PC-9 (cell line): ENCODE data around the gene ITPRIPL1. TPM values are rescaled to one million over a fixed set of nuclear protein-coding genes. Genes with fewer than 3 reads are reported as not detected.

ENCODE experiments used
- BruUV-seq: library from RNA; stranded (reverse); fragments of 400-500 nt; replicated peaks from 2 replicates; lab custom pipeline; 2021; lab: Mats Ljungman, UMichigan
- CTCF ChIA-PET: fragments of 300-600 bp; sonication (Branson Sonifier 250); formaldehyde crosslinking; loops from one replicate; lab custom pipeline; 2022; ENCODE audit warnings: antibody characterized with exemption; lab: Charles Lee
- POLR2A ChIA-PET: fragments of 300-600 bp; sonication (Branson Sonifier 250); formaldehyde crosslinking; loops from one replicate; lab custom pipeline; 2022; ENCODE audit warnings: antibody characterized with exemption; ENCODE audit not compliant: unreplicated experiment; lab: Charles Lee
- DNase-seq, 2 experiments: peaks; one replicate each; pipeline versions ENCODE4 v3.0.0 to v3.0.0-alpha.2; 2015 to 2022; ENCODE audit warnings: mixed read lengths in 1 of 2
- H2AFZ ChIP-seq: fragments of 200-600 bp; sonication (generic); 2 replicates; pipeline ENCODE4 v1.8.1; 2017; ENCODE audit warnings: antibody characterized with exemption
- H3F3A ChIP-seq: fragments of 200-600 bp; sonication (generic); 2 replicates; pipeline ENCODE4 v1.8.1; 2017; ENCODE audit warnings: antibody characterized with exemption, mild to moderate bottlenecking, low read depth; ENCODE audit not compliant: insufficient read depth
- H3K27ac ChIP-seq: fragments of 200-600 bp; sonication (generic); 2 replicates; pipeline ENCODE4 v1.6.1; 2016; ENCODE audit warnings: mixed run types
- H3K27me3 ChIP-seq: fragments of 200-600 bp; sonication (generic); 2 replicates; pipeline ENCODE4 v1.6.1; 2016; ENCODE audit warnings: low read depth, mixed run types; ENCODE audit not compliant: insufficient read depth
- H3K36me3 ChIP-seq: fragments of 200-600 bp; sonication (generic); 2 replicates; pipeline ENCODE4 v1.6.1; 2016; ENCODE audit warnings: low read depth, mixed run types
- H3K4me1 ChIP-seq: fragments of 200-600 bp; sonication (generic); replicated peaks from 2 replicates; pipeline ENCODE4 v1.6.1; 2016; ENCODE audit warnings: mixed run types; ENCODE audit not compliant: insufficient read depth
- H3K4me2 ChIP-seq: fragments of 200-600 bp; sonication (generic); 2 replicates; pipeline ENCODE4 v1.6.1; 2017; ENCODE audit warnings: mixed run types
- H3K4me3 ChIP-seq: fragments of 200-600 bp; sonication (generic); 2 replicates; pipeline ENCODE4 v1.6.1; 2016; ENCODE audit warnings: mixed run types
- H3K79me2 ChIP-seq: fragments of 200-600 bp; sonication (generic); 2 replicates; pipeline ENCODE4 v1.6.1; 2017; ENCODE audit warnings: low read depth, mixed run types
- H3K9me2 ChIP-seq: fragments of 200-600 bp; sonication (generic); 2 replicates; pipeline ENCODE4 v1.8.1; 2017; ENCODE audit warnings: mild to moderate bottlenecking; ENCODE audit not compliant: insufficient read depth
- H3K9me3 ChIP-seq: fragments of 200-600 bp; sonication (generic); 2 replicates; pipeline ENCODE4 v1.8.1; 2016; ENCODE audit warnings: low read depth; ENCODE audit not compliant: insufficient read depth
- H4K20me1 ChIP-seq: fragments of 200-600 bp; sonication (generic); 2 replicates; pipeline ENCODE4 v1.8.1; 2017; ENCODE audit not compliant: insufficient read depth
- EZH2 ChIP-seq: fragments of 200-600 bp; sonication (generic); IDR thresholded peaks from 2 replicates; pipeline ENCODE4 v1.8.0; 2017; ENCODE audit warnings: antibody characterized with exemption, low read depth
- intact Hi-C: fragments of 100-400 bp; cut with micrococcal nuclease; formaldehyde crosslinking; loops from one replicate; pipeline ENCODE4 v1.10.0; 2022; ENCODE audit not compliant: unreplicated experiment
- total RNA-seq: library from RNA; stranded (reverse); gene quantifications from 2 replicates; pipeline ENCODE4 v1.2.3, GENCODE V29; 2021
- TF ChIP-seq, protein P1 (sequence below): fragments of 200-600 bp; sonication (generic); conservative IDR thresholded peaks from 2 replicates; pipeline ENCODE4 v1.6.1; 2017; ENCODE audit warnings: mixed run types, antibody characterized with exemption, mild to moderate bottlenecking, moderate library complexity

ITPRIPL1 gene
- total RNA-seq, 1 experiment from 2014 or later, result not detected

DNA sequence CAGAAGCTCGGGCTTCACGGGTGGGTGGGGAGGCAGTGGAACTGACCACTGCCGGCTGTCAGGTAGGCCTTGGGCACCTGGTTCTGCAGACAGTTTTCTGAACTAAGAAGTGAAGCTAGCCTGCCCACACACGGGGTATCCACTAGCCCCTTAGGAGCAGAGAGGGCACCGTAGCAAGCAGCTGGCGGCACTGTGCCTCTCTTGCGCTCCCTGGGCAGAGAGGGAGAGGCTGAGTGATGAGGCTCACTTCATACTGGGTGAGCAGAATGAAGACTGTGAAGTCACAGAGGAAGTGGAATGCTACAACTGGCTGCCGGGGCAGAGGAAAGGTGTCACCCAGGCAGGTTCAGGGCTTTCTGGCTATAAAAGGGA is 753 bp downstream of the ITPRIPL1 start:
- no peak for DNase-seq
- no peaks in the 10 kb centered on the region for H3K9me2 ChIP-seq
- no TSS peak for BruUV-seq
- ChIA-PET POLR2A (no interaction called here), CTCF (no interaction called here)
- intact Hi-C loops, result no loop called here
- H3F3A ChIP-seq, result peaks cover 29% of the 10 kb centered on the region
- no peaks in the 10 kb centered on the region for H3K79me2 ChIP-seq
- H3K4me1 ChIP-seq, result peaks cover 29% of the 10 kb centered on the region
- no peaks in the 10 kb centered on the region for H3K36me3 ChIP-seq
- no peak overlapping the region for H3K4me2 ChIP-seq
- H2AFZ ChIP-seq, result no peak overlapping the region
- no peak for TF ChIP-seq EZH2
- TF ChIP-seq, protein P1, sequence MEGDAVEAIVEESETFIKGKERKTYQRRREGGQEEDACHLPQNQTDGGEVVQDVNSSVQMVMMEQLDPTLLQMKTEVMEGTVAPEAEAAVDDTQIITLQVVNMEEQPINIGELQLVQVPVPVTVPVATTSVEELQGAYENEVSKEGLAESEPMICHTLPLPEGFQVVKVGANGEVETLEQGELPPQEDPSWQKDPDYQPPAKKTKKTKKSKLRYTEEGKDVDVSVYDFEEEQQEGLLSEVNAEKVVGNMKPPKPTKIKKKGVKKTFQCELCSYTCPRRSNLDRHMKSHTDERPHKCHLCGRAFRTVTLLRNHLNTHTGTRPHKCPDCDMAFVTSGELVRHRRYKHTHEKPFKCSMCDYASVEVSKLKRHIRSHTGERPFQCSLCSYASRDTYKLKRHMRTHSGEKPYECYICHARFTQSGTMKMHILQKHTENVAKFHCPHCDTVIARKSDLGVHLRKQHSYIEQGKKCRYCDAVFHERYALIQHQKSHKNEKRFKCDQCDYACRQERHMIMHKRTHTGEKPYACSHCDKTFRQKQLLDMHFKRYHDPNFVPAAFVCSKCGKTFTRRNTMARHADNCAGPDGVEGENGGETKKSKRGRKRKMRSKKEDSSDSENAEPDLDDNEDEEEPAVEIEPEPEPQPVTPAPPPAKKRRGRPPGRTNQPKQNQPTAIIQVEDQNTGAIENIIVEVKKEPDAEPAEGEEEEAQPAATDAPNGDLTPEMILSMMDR, result no peak
- peaks cover 15% of the 10 kb centered on the region for H3K27me3 ChIP-seq
- no peaks in the 10 kb centered on the region for H4K20me1 ChIP-seq
- H3K9me3 ChIP-seq, result no peaks in the 10 kb centered on the region
- H3K4me3 ChIP-seq, result no peak overlapping the region
- no peak overlapping the region for H3K27ac ChIP-seq

DNA sequence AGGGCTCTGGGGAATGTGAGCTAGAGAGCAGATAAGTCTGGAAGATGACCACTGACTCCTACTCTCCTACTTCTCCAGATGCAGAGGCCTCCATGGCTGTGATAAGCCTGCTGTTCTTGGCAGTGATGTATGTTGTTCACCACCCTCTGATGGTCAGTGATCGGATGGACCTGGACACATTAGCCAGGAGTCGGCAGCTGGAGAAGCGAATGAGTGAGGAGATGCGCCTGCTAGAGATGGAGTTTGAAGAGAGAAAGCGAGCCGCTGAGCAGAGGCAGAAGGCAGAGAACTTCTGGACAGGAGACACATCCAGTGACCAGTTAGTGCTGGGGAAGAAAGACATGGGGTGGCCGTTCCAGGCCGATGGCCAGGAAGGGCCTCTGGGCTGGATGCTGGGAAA is 1.4 kb downstream of the ITPRIPL1 start:
- Histone ChIP-seq H3K4me2 (no peak overlapping the region), H3K79me2 (no peaks in the 10 kb centered on the region), H3K27ac (no peak overlapping the region), H3F3A (peaks cover 35% of the 10 kb centered on the region), H3K4me1 (peaks cover 26% of the 10 kb centered on the region), H3K9me2 (no peaks in the 10 kb centered on the region), H4K20me1 (no peaks in the 10 kb centered on the region), H3K9me3 (no peaks in the 10 kb centered on the region), H2AFZ (no peak overlapping the region), H3K36me3 (no peaks in the 10 kb centered on the region), H3K27me3 (peaks cover 13% of the 10 kb centered on the region), H3K4me3 (no peak overlapping the region)
- ChIA-PET POLR2A (no interaction called here), CTCF (no interaction called here)
- intact Hi-C loops, result no loop called here
- no peak for DNase-seq
- TF ChIP-seq, protein P1, result no peak
- no peak for TF ChIP-seq EZH2
- BruUV-seq, result no TSS peak

DNA sequence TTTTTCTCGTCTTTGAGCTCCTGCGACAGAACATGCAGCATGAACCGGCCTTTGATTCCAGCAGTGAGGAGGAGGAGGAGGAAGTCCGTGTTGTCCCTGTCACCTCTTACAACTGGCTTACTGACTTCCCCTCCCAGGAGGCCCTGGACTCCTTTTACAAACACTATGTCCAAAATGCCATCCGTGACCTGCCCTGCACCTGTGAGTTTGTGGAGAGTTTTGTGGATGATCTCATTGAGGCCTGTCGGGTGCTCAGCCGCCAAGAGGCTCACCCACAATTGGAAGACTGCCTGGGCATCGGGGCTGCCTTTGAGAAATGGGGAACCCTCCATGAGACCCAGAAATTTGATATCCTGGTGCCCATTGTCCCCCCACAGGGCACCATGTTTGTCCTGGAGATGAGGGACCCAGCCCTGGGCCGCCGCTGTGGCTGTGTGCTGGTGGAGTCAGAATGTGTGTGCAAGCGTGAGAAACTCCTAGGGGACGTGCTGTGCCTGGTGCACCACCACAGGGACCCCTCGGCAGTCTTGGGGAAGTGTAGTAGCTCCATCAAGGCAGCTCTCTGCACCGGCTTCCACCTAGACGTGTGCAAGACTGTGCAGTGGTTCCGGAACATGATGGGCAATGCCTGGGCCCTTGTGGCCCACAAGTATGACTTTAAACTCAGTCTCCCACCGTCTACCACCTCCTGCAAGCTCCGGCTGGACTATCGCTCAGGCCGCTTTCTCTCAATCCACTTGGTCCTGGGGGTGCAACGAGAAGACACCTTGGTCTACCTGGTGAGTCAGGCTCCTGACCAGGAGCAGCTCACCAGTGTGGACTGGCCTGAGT is 2.1 kb downstream of the ITPRIPL1 start:
- intact Hi-C loops, result no loop called here
- no peaks in the 10 kb centered on the region for H4K20me1 ChIP-seq
- no peaks in the 10 kb centered on the region for H3K79me2 ChIP-seq
- DNase-seq, result no peak
- no peak overlapping the region for H3K4me3 ChIP-seq
- no peaks in the 10 kb centered on the region for H3K9me2 ChIP-seq
- no peak overlapping the region for H2AFZ ChIP-seq
- no peak overlapping the region for H3K27ac ChIP-seq
- peaks cover 22% of the 10 kb centered on the region for H3K4me1 ChIP-seq
- CTCF ChIA-PET, result no interaction called here
- no peaks in the 10 kb centered on the region for H3K36me3 ChIP-seq
- H3K9me3 ChIP-seq, result no peaks in the 10 kb centered on the region
- BruUV-seq, result no TSS peak
- no peak overlapping the region for H3K4me2 ChIP-seq
- POLR2A ChIA-PET, result no interaction called here
- no peak for TF ChIP-seq EZH2
- TF ChIP-seq, protein P1, result no peak
- H3K27me3 ChIP-seq, result peaks cover 8% of the 10 kb centered on the region
- peaks cover 29% of the 10 kb centered on the region for H3F3A ChIP-seq
